A172 (cell line): ENCODE data around the gene SNCA. TPM values are rescaled to one million over a fixed set of nuclear protein-coding genes. Genes with fewer than 3 reads are reported as not detected.

ENCODE experiments used
- DNase-seq: peaks from one replicate; pipeline ENCODE4 v3.0.0-alpha.2; 2015; ENCODE audit warnings: low spot score
- total RNA-seq: library from RNA; depleted of rRNA; stranded (reverse); fragments of >200 nt; shearing (Covaris generic); gene quantifications from 2 replicates; pipeline ENCODE4 v1.2.3, GENCODE V29; 2014

Gene SNCA
- total RNA-seq, 1 experiment from 2014 or later: not detected

GRCh38 chr4:89754531-89754930 is 82.4 kb downstream of the SNCA start:
- no peak for DNase-seq

- DNase-seq: peak; percentile 95
Measured at GRCh38 chr4:89753601-89754066, 83.3 kb downstream of the SNCA start.

- peak; percentile 87 for DNase-seq
Measured at GRCh38 chr4:89752932-89753598, 83.9 kb downstream of the SNCA start.

- DNase-seq: no peak
Measured at GRCh38 chr4:89751416-89751815, 85.5 kb downstream of the SNCA start.

- no peak for DNase-seq
Measured at GRCh38 chr4:89746377-89746776, 90.6 kb downstream of the SNCA start.

GRCh38 chr4:89745708-89746107 is 91.3 kb downstream of the SNCA start:
- no peak for DNase-seq

GRCh38 chr4:89744914-89745313 is 92.0 kb downstream of the SNCA start:
- no peak for DNase-seq

GRCh38 chr4:89741768-89742167 is 95.2 kb downstream of the SNCA start:
- no peak for DNase-seq

- DNase-seq: no peak
Measured at GRCh38 chr4:89739311-89739988, 97.5 kb downstream of the SNCA start.

GRCh38 chr4:89737888-89738287 is 99.1 kb downstream of the SNCA start:
- DNase-seq: peak; percentile 85

- DNase-seq: no peak
Measured at GRCh38 chr4:89733946-89734345, 103.0 kb downstream of the SNCA start.

GRCh38 chr4:89727238-89727637 is 109.7 kb downstream of the SNCA start:
- DNase-seq: no peak

- no peak for DNase-seq
Measured at GRCh38 chr4:89725268-89725667, 111.7 kb downstream of the SNCA start.

GRCh38 chr4:89724716-89725115 is 112.2 kb downstream of the SNCA start:
- peak; percentile 62 for DNase-seq

GRCh38 chr4:89723096-89723495 is 113.9 kb downstream of the SNCA start:
- no peak for DNase-seq

GRCh38 chr4:89722517-89722916 is 114.4 kb downstream of the SNCA start:
- no peak for DNase-seq

GRCh38 chr4:89720981-89721380 is 116.0 kb downstream of the SNCA start:
- DNase-seq: no peak

GRCh38 chr4:89719536-89720090 is 117.3 kb downstream of the SNCA start:
- DNase-seq: no peak

- DNase-seq: no peak
Measured at GRCh38 chr4:89716893-89717292, 120.1 kb downstream of the SNCA start.

- no peak for DNase-seq
Measured at GRCh38 chr4:89715631-89716030, 121.3 kb downstream of the SNCA start.

GRCh38 chr4:89712827-89713226 is 124.1 kb downstream of the SNCA start:
- DNase-seq: no peak

- no peak for DNase-seq
Measured at GRCh38 chr4:89712141-89712540, 124.8 kb downstream of the SNCA start.

GRCh38 chr4:89708903-89709421 is 128.0 kb downstream of the SNCA start:
- DNase-seq: peak; percentile 0
